ENCODE results near the gene PIP5KL1. TPM values are rescaled to one million over a fixed set of nuclear protein-coding genes. Genes with fewer than 3 reads are reported as not detected.
A peak's percentile ranks its signal among the peaks of the same experiment; 100 is the strongest.

PIP5KL1 gene, protein sequence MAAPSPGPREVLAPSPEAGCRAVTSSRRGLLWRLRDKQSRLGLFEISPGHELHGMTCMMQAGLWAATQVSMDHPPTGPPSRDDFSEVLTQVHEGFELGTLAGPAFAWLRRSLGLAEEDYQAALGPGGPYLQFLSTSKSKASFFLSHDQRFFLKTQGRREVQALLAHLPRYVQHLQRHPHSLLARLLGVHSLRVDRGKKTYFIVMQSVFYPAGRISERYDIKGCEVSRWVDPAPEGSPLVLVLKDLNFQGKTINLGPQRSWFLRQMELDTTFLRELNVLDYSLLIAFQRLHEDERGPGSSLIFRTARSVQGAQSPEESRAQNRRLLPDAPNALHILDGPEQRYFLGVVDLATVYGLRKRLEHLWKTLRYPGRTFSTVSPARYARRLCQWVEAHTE
- total RNA-seq, result 1 to 10 TPM; 1.5 to 1.9 TPM

DNA sequence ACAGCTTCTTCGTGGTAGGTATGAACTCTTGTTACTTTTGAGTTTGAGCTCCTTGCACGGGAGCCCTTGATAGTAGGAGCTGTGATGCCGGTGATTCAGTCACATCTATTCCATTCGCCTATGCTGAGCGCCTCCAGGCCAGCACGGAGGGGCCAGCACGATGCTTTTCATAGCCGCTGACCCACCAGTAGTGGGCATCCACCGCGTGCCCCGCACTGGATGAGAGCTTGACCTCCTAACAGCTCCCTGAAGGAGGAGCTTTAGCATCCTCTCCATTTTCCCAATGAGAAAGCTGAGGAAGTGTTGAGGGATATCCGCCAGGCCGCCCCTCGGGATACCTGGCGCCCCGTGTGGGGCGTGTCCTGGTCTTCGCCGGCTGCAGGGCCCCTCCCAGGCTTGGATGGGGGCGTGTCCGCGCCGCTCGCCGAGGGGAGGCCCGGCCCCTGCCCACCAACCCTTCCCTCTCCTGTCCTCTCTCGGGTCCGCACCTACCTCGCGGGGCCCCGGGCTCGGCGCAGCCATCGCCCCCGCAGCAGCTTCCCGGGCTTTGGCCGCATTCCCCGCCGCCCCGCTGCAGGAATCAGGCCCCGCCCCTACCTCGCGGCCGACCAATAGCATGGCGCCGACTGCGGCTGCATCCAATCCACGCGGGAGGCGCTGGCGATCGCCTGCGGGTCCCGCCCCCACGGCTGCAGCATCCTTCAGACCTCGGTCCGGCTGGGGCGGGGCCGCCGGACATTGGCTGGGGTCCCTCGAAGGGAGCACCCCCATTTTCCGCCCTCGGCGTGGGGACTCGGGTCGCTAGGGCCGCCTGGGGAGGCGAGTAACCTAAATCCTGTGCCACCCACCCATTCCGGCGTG lies at the start of gene PIP5KL1:
PIP5KL1 (minus strand) TSS at position 547 of the 861 bp plus-strand sequence; CDS start at position 522, 25 bp downstream.
- peaks cover 15% of the 10 kb centered on the region for H3K36me3 Mint-ChIP-seq (ENCODE audit: low read depth)
- ChIA-PET CTCF (interaction anchor here (0.9 to 2.6 kb wide), 7 partner anchors 9 to 195 kb away, joined by 3 to 16 read pairs (median 4); partner anchors contain the start of gene TOR2A), POLR2A (interaction anchor here (0.8 to 1.8 kb wide), 9 partner anchors 9 to 359 kb away, joined by 3 to 7 read pairs (median 3); partner anchors contain the start of genes SLC25A25 and ST6GALNAC4)
- peak within 1 kb of the TSS; percentile 65 for H3K4me3 Mint-ChIP-seq
- peak; percentile 78 for DNase-seq
- no peak within 1 kb of the TSS for H3K27ac Mint-ChIP-seq
- H3K9me3 Mint-ChIP-seq, result no peaks in the 10 kb centered on the region
- H3K4me1 Mint-ChIP-seq, result peaks cover 61% of the 10 kb centered on the region
- H3K27me3 Mint-ChIP-seq, result peaks cover 15% of the 10 kb centered on the region

DNA sequence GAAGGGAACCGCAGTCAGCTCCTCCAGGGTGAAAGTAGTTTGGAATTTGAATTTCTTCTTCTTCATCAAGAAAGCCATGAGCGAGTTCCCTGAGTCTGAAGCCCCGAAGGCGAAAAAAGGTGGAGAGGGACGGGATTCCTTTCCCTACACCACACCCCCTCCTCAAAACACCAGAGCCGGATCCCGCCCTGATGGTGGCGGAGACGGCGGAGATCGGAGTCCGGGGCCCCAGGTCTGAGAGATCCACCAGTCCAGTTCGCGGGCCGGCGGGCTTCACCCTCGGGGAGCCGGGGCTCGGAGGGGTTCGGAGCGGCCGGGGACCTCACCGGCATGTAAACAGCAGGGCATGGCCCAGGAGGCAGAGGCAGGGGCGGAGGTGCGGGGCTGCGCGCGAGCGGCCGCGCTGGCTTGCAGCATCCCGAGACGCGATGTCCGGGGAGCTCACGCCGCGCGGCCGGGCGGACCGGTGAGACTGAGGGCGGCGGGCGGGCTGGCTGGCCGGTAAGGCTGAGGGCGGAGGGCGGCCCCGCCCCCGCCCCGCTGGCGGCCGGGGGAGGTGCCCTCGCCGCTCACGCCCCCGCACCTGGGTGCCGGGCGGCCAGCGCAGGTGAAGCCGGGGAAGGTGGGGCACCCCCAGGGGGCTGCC lies 49.6 kb upstream of the PIP5KL1 start:
- H3K4me3 Mint-ChIP-seq, result peak overlapping the region; percentile 91
- peak overlapping the region; percentile 73 for H3K27ac Mint-ChIP-seq
- H3K4me1 Mint-ChIP-seq, result peaks cover 52% of the 10 kb centered on the region
- H3K36me3 Mint-ChIP-seq (ENCODE audit: low read depth), result peaks cover 43% of the 10 kb centered on the region
- POLR2A ChIA-PET, result interaction anchor here (0.8 to 15.3 kb wide), 10 partner anchors 9 to 93 kb away, joined by 3 to 465 read pairs (median 4); partner anchors contain the start of genes DPM2, NAIF1 and SLC25A25
- no peaks in the 10 kb centered on the region for H3K27me3 Mint-ChIP-seq
- DNase-seq, result peak; percentile 58
- CTCF ChIA-PET, result interaction anchor here (1.0 to 15.1 kb wide), 5 partner anchors 10 to 51 kb away, joined by 3 to 178 read pairs (median 17); no protein-coding TSS in a partner anchor
- H3K9me3 Mint-ChIP-seq, result no peaks in the 10 kb centered on the region

DNA sequence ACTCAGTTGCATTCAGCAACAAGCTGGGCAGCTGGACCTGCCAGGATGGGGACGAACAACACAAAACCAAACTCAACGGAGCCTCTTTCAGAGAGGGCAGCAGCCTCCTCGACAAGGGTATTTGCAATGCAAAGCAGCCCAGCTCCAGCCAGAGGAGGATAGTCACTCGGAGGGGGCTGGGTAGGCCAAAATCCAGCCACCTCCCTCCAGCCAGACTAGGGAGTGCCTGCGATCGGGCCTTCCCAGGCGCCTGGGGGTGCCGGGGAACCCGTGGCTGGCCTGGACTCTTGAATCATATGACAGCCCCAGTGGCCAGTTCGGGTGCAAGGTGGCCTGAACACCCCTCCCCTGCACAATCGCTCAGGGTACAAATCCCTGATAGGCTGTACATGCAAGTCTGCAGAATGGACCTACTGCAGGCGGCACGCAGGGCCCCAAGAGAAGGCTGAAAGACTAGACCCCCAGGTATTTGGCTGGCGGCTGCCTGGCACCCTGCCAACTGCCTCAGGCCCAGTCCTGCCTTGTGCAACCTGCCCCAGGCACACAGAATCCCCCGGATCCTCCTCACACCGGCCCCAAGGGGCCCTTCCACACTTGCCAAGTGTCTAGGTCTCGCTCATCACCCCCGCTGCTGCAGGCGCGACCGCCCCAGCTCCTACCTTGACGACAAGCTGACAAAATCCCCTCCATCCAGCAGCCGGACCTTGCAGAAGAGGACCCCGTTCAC lies 48.9 kb upstream of the PIP5KL1 start:
- POLR2A ChIA-PET, result interaction anchor here (1.1 to 15.3 kb wide), 9 partner anchors 8 to 93 kb away, joined by 3 to 465 read pairs (median 5); partner anchors contain the start of genes NAIF1 and SLC25A25
- Mint-ChIP-seq H3K4me1 (peaks cover 57% of the 10 kb centered on the region), H3K27ac (peak overlapping the region; percentile 73), H3K36me3 (ENCODE audit: low read depth) (peaks cover 47% of the 10 kb centered on the region), H3K4me3 (peak overlapping the region; percentile 91), H3K9me3 (no peaks in the 10 kb centered on the region), H3K27me3 (no peaks in the 10 kb centered on the region)
- CTCF ChIA-PET, result interaction anchor here (0.7 to 15.1 kb wide), 5 partner anchors 16 to 52 kb away, joined by 3 to 178 read pairs (median 17); no protein-coding TSS in a partner anchor
- DNase-seq, result no peak

- CTCF ChIA-PET, result interaction anchor here (0.7 to 15.1 kb wide), 5 partner anchors 17 to 52 kb away, joined by 3 to 178 read pairs (median 17); no protein-coding TSS in a partner anchor
- POLR2A ChIA-PET, result interaction anchor here (1.1 to 15.3 kb wide), 10 partner anchors 8 to 109 kb away, joined by 3 to 465 read pairs (median 4); partner anchors contain the start of genes NAIF1 and SLC25A25
- peak overlapping the region; percentile 91 for H3K4me3 Mint-ChIP-seq
- peak overlapping the region; percentile 73 for H3K27ac Mint-ChIP-seq
- H3K9me3 Mint-ChIP-seq, result no peaks in the 10 kb centered on the region
- peaks cover 62% of the 10 kb centered on the region for H3K4me1 Mint-ChIP-seq
- peaks cover 49% of the 10 kb centered on the region for H3K36me3 Mint-ChIP-seq (ENCODE audit: low read depth)
- DNase-seq, result no peak
- H3K27me3 Mint-ChIP-seq, result no peaks in the 10 kb centered on the region
These were observed 48.4 kb upstream of the PIP5KL1 start for GRCh38 chr9:127979015-127979332.

- peaks cover 65% of the 10 kb centered on the region for H3K4me1 Mint-ChIP-seq
- peaks cover 49% of the 10 kb centered on the region for H3K36me3 Mint-ChIP-seq (ENCODE audit: low read depth)
- DNase-seq, result peak; percentile 28
- H3K4me3 Mint-ChIP-seq, result peak overlapping the region; percentile 91
- no peaks in the 10 kb centered on the region for H3K9me3 Mint-ChIP-seq
- H3K27me3 Mint-ChIP-seq, result no peaks in the 10 kb centered on the region
- ChIA-PET CTCF (interaction anchor here (1.1 to 15.1 kb wide), 5 partner anchors 22 to 89 kb away, joined by 3 to 178 read pairs (median 17); partner anchors contain the start of gene NAIF1), POLR2A (interaction anchor here (0.8 to 15.3 kb wide), 10 partner anchors 16 to 108 kb away, joined by 3 to 465 read pairs (median 4); partner anchors contain the start of gene NAIF1)
- H3K27ac Mint-ChIP-seq, result peak overlapping the region; percentile 73
These were observed 47.5 kb upstream of the PIP5KL1 start for GRCh38 chr9:127977884-127978647.

DNA sequence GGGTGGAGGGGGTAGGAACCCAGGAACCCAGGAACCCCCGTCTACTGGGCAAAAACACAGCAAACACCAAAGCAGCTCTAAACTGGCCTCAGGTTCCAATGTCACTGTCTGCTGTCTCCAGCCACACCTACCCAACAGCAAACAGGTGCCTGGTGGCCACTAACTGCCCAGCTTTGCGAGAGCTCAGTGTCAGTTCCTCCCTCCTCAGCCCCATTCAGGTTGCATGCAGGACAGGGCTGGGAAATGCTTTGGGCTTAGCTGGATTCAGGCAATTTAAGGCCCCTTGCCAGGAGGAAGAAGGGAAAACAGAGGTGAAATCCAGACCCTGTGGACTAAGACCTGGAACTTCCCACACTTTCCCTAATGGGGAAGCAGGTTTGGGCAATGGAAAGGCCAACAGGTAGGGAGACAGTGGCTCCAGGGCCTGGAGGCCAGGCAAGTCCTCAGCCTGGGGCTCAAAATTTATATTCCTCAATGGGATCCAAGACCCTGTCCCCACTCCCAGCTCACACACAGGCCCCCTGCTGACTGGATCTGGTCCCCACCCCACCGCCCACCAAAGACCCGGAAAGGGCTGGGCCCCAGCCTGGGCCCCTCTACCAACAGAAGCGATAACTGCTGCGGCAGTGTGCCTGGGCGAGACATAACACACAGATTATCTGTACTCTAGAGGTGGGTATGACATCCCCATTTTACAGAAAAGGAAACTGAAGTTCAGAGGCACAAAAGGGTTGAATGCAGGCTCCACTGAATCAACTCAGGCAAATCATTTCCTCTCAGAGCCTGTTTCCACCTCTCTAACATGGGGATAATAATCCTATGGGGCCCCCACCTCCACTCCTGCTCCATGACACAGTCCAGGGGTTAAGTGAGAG lies 46.7 kb upstream of the PIP5KL1 start:
- Mint-ChIP-seq H3K27me3 (no peaks in the 10 kb centered on the region), H3K9me3 (no peaks in the 10 kb centered on the region), H3K4me3 (peak overlapping the region; percentile 91), H3K36me3 (ENCODE audit: low read depth) (peaks cover 51% of the 10 kb centered on the region), H3K27ac (peak overlapping the region; percentile 73), H3K4me1 (peaks cover 68% of the 10 kb centered on the region)
- CTCF ChIA-PET, result interaction anchor here (0.7 to 15.1 kb wide), 5 partner anchors 21 to 90 kb away, joined by 3 to 178 read pairs (median 17); partner anchors contain the start of gene NAIF1
- POLR2A ChIA-PET, result interaction anchor here (0.8 to 15.3 kb wide), 8 partner anchors 22 to 107 kb away, joined by 3 to 465 read pairs (median 4); partner anchors contain the start of gene NAIF1
- DNase-seq, result no peak

- ChIA-PET CTCF (interaction anchor here (5.9 to 15.1 kb wide), 2 partner anchors 21 to 54 kb away, joined by 44 to 178 read pairs; no protein-coding TSS in a partner anchor), POLR2A (interaction anchor here (0.9 to 15.3 kb wide), 3 partner anchors 21 to 83 kb away, joined by 3 to 465 read pairs (median 47); no protein-coding TSS in a partner anchor)
- DNase-seq, result no peak
- Mint-ChIP-seq H3K4me1 (peaks cover 70% of the 10 kb centered on the region), H3K27me3 (no peaks in the 10 kb centered on the region), H3K36me3 (ENCODE audit: low read depth) (peaks cover 57% of the 10 kb centered on the region), H3K4me3 (peak overlapping the region; percentile 91), H3K27ac (peak overlapping the region; percentile 38), H3K9me3 (no peaks in the 10 kb centered on the region)
These were observed 45.9 kb upstream of the PIP5KL1 start for GRCh38 chr9:127976498-127976897.

DNA sequence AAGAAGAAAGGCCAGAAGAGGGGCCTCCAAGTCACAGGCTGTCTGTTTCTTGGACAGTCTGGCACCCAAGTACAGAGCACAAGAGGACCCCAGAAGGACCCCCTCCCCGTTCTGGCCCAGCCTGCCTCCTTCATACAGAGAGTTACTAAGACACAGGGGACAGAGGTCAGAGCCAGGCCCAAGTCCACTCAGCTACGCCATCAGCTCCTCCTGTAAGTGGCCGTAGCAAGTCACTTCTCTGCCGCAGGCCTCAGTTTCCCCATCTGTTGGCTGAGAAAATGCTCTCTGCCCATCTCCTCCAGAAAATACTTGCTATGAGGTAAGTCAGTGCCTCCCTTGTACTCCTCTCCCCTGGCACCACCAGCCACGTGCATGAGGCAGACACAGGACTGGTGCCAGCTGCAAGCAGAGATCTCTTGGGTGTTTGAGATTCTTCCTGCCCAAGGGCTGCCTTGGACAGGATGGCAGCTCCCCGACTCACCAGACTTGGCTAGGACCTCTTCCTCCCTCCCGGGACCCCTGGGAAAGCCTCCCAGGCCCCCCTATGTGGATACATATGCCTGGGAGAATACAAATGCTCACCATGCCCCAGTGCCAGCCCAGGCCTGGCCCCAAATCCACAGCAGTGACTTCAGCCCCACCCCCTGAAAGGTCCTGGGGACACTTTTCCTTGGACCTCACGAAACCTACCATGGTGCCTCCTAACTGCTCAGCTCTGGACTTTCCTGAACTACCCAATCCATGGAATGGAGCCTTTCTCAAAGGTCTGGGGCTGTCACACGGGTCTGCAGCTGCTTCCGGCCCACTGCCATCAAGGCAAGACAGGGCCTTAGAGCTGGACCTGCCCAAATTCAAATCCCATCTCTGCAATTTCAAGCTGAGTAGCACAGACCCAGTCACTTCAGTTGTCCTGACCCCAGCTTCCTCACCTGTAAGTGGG lies 45.1 kb upstream of the PIP5KL1 start:
- no peaks in the 10 kb centered on the region for H3K27me3 Mint-ChIP-seq
- H3K4me1 Mint-ChIP-seq, result peaks cover 73% of the 10 kb centered on the region
- H3K4me3 Mint-ChIP-seq, result peak overlapping the region; percentile 91
- peaks cover 58% of the 10 kb centered on the region for H3K36me3 Mint-ChIP-seq (ENCODE audit: low read depth)
- H3K9me3 Mint-ChIP-seq, result no peaks in the 10 kb centered on the region
- no peak for DNase-seq
- CTCF ChIA-PET, result interaction anchor here (5.9 to 15.1 kb wide), 2 partner anchors 20 to 55 kb away, joined by 44 to 178 read pairs; no protein-coding TSS in a partner anchor
- H3K27ac Mint-ChIP-seq, result peak overlapping the region; percentile 38
- POLR2A ChIA-PET, result interaction anchor here (1.0 to 15.3 kb wide), 4 partner anchors 8 to 51 kb away, joined by 4 to 465 read pairs (median 28); no protein-coding TSS in a partner anchor

DNA sequence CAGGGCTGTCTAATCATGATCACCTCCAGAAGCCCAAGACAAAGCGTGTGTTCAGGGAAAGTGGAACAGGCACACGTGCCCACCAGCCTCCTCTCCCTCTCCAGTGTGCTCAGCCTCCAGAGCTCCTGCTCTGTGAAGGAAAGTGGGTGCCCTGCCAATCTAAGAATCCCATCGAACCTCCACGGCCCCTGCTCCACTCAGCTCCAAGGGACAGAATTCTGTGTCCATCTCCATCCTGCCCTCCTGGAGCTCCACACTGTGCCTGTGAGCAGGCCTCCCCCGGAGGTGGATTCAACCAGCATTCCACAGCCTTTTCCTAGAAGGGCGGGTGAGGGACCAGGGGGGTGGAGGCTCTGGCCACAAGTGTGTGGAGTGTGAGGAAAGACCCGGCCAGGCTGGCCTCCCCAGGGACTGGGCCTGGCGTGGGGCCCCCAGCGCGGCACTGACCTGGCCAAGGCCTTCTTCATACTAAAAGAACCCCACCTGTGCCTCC lies 44.2 kb upstream of the PIP5KL1 start:
- ChIA-PET CTCF (interaction anchor here (2.8 to 15.1 kb wide), 3 partner anchors 19 to 56 kb away, joined by 9 to 178 read pairs (median 44); no protein-coding TSS in a partner anchor), POLR2A (interaction anchor here (1.0 to 15.3 kb wide), 3 partner anchors 8 to 52 kb away, joined by 4 to 465 read pairs (median 8); no protein-coding TSS in a partner anchor)
- H3K36me3 Mint-ChIP-seq (ENCODE audit: low read depth), result peaks cover 55% of the 10 kb centered on the region

More for the DNA sequence above, 44.2 kb upstream of the PIP5KL1 start:
- Mint-ChIP-seq H3K27me3 (no peaks in the 10 kb centered on the region), H3K9me3 (no peaks in the 10 kb centered on the region), H3K4me3 (peak overlapping the region; percentile 91), H3K4me1 (peaks cover 81% of the 10 kb centered on the region), H3K27ac (peak overlapping the region; percentile 61)
- no peak for DNase-seq
